IMR-90 (cell line): ENCODE measurements around the gene KIF3B.

ENCODE experiments used
- CEBPB ChIP-seq: IDR thresholded peaks from 2 replicates; pipeline ENCODE4 v1.6.1; 2012; ENCODE audit warnings: low read depth, low read length, improper control_type of control experiment
- RCOR1 ChIP-seq: IDR thresholded peaks from 2 replicates; pipeline ENCODE4 v1.6.1; 2012; ENCODE audit warnings: mild to moderate bottlenecking, low read length, improper control_type of control experiment; ENCODE audit not compliant: insufficient replicate concordance
- TF ChIP-seq, protein P1 (sequence below): conservative IDR thresholded peaks from 2 replicates; pipeline ENCODE4 v1.5.1; 2012; ENCODE audit warnings: mild to moderate bottlenecking, low read depth, low read length, improper control_type of control experiment

- TF ChIP-seq CEBPB (no peak), RCOR1 (no peak)
- TF ChIP-seq, protein P1, sequence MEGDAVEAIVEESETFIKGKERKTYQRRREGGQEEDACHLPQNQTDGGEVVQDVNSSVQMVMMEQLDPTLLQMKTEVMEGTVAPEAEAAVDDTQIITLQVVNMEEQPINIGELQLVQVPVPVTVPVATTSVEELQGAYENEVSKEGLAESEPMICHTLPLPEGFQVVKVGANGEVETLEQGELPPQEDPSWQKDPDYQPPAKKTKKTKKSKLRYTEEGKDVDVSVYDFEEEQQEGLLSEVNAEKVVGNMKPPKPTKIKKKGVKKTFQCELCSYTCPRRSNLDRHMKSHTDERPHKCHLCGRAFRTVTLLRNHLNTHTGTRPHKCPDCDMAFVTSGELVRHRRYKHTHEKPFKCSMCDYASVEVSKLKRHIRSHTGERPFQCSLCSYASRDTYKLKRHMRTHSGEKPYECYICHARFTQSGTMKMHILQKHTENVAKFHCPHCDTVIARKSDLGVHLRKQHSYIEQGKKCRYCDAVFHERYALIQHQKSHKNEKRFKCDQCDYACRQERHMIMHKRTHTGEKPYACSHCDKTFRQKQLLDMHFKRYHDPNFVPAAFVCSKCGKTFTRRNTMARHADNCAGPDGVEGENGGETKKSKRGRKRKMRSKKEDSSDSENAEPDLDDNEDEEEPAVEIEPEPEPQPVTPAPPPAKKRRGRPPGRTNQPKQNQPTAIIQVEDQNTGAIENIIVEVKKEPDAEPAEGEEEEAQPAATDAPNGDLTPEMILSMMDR = no peak
These were observed 33.2 kb upstream of the KIF3B start for GRCh38 chr20:32244150-32244823.
